HepG2 (cell line): ENCODE results near the gene LSM12.

Experiments
- AHR ChIP-seq: IDR thresholded peaks from 2 replicates; pipeline ENCODE4 v1.6.1; 2018; ENCODE audit warnings: missing genetic modification reagents, missing compliant biosample characterization
- BORCS8-MEF2B ChIP-seq: sonication (generic); formaldehyde crosslinking; IDR thresholded peaks from 2 replicates; pipeline ENCODE4 v1.8.0; 2022; ENCODE audit warnings: mild to moderate bottlenecking, missing genetic modification reagents
- GTF2F1 ChIP-seq: fragments of 150-350 bp; IDR thresholded peaks from 2 replicates; pipeline ENCODE4 v1.6.1; 2014; ENCODE audit warnings: low read length
- MLX ChIP-seq: IDR thresholded peaks from 2 replicates; pipeline ENCODE4 v1.6.1; 2016
- MXD3 ChIP-seq: IDR thresholded peaks from 2 replicates; pipeline ENCODE4 v1.6.1; 2016; ENCODE audit warnings: mild to moderate bottlenecking, missing biosample characterization, missing genetic modification reagents
- MYC ChIP-seq: sonication (generic); formaldehyde crosslinking; IDR thresholded peaks from 2 replicates; pipeline ENCODE4 v1.9.0; 2021; ENCODE audit warnings: missing genetic modification reagents, borderline replicate concordance
- NBN ChIP-seq: fragments of 450-650 bp; conservative IDR thresholded peaks from 2 replicates; pipeline ENCODE4 v1.6.1; 2017
- SMC3 ChIP-seq: IDR thresholded peaks from 2 replicates; pipeline ENCODE4 v1.6.1; 2011; ENCODE audit warnings: low read length, improper control_type of control experiment
- ZNF337 ChIP-seq: sonication (generic); formaldehyde crosslinking; IDR thresholded peaks from 2 replicates; pipeline ENCODE4 v1.5.1; 2020; ENCODE audit warnings: missing genetic modification reagents, low read depth, mild to moderate bottlenecking, borderline replicate concordance
- ZNF678 ChIP-seq: sonication (generic); formaldehyde crosslinking; IDR thresholded peaks from 2 replicates; pipeline ENCODE4 v1.4.0; 2020; ENCODE audit warnings: mild to moderate bottlenecking, missing genetic modification reagents
- ZSCAN12 ChIP-seq: sonication (generic); formaldehyde crosslinking; IDR thresholded peaks from 2 replicates; pipeline ENCODE4 v1.9.0; 2021; ENCODE audit warnings: mild to moderate bottlenecking, missing genetic modification reagents
- TF ChIP-seq, protein P1 (sequence below): sonication (generic); formaldehyde crosslinking; IDR thresholded peaks from 2 replicates; pipeline ENCODE4 v1.4.0; 2020; ENCODE audit warnings: low read depth, mild to moderate bottlenecking, missing genetic modification reagents
- TF ChIP-seq, protein P2 (sequence below): sonication (generic); formaldehyde crosslinking; IDR thresholded peaks from 2 replicates; pipeline ENCODE4 v1.4.0; 2020; ENCODE audit warnings: missing genetic modification reagents

DNA sequence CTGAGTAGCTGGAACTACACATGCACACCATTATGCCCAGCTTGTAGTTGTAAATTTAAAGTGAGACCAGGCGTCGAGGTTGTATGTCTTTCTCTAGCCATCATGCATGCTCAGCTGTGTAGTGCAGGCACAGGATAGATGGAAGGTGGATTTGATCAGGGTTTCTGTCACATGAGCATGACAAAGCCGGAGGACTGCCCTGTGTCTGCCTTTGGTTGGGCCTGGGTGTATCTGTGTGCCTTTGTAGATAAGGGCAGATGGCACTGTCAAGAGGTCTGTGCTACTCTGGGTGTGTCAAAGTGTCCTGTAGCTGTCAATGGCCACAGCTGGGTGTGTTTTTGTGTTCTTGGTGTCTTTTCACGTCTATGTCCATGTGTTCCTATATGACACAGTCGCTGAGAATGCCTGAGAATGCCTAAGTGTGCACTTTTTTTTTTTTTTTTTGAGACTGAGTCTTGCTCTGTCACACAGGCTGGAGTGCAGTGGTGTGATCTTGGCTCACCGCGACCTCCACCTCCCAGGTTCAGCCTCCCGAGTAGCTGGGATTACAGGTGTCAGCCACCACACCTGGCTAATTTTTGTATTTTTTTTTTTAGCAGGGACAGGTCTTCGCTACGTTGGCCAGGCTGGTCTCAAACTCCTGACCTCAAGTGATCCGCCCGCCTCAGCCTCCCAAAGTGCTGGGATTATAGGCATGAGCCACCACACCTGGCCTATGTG lies 66.2 kb downstream of the LSM12 start:
- TF ChIP-seq, protein P1, sequence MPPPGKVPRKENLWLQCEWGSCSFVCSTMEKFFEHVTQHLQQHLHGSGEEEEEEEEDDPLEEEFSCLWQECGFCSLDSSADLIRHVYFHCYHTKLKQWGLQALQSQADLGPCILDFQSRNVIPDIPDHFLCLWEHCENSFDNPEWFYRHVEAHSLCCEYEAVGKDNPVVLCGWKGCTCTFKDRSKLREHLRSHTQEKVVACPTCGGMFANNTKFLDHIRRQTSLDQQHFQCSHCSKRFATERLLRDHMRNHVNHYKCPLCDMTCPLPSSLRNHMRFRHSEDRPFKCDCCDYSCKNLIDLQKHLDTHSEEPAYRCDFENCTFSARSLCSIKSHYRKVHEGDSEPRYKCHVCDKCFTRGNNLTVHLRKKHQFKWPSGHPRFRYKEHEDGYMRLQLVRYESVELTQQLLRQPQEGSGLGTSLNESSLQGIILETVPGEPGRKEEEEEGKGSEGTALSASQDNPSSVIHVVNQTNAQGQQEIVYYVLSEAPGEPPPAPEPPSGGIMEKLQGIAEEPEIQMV, result no peak
- TF ChIP-seq MLX (CRISPR knock-in tag), result no peak
- TF ChIP-seq ZNF337 (CRISPR knock-in tag), result no peak
- TF ChIP-seq, protein P2, sequence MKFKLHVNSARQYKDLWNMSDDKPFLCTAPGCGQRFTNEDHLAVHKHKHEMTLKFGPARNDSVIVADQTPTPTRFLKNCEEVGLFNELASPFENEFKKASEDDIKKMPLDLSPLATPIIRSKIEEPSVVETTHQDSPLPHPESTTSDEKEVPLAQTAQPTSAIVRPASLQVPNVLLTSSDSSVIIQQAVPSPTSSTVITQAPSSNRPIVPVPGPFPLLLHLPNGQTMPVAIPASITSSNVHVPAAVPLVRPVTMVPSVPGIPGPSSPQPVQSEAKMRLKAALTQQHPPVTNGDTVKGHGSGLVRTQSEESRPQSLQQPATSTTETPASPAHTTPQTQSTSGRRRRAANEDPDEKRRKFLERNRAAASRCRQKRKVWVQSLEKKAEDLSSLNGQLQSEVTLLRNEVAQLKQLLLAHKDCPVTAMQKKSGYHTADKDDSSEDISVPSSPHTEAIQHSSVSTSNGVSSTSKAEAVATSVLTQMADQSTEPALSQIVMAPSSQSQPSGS (CRISPR knock-in tag), result no peak
- TF ChIP-seq GTF2F1, result no peak
- no peak for TF ChIP-seq NBN
- no peak for TF ChIP-seq MXD3 (CRISPR knock-in tag)
- no peak for TF ChIP-seq SMC3
- TF ChIP-seq MYC (CRISPR knock-in tag), result no peak
- TF ChIP-seq AHR (CRISPR knock-in tag), result no peak
- no peak for TF ChIP-seq BORCS8-MEF2B (CRISPR knock-in tag)
- no peak for TF ChIP-seq ZSCAN12 (CRISPR knock-in tag)
- no peak for TF ChIP-seq ZNF678
